Psoas muscle (tissue), 8 donors: Measurements from ENCODE around the gene ARMC6. TPM values are rescaled to one million over a fixed set of nuclear protein-coding genes. Genes with fewer than 3 reads are reported as not detected.

ENCODE experiments used
- ATAC-seq, 4 donors: fragments of 200-7000 bp; cut with Tn5 transposase; one replicate each; pipeline ENCODE4 v1.9.1; 2020; ENCODE audit warnings: moderate library complexity in 3 of 4, mild to moderate bottlenecking in 2 of 4
- DNase-seq, 2 donors: peaks; one replicate each; pipeline ENCODE4 v3.0.0-alpha.2; 2020
- H3K27ac ChIP-seq: fragments of 200-600 bp; one replicate; pipeline ENCODE4 v1.8.0; 2022
- H3K27me3 ChIP-seq, 3 donors: fragments of 200-600 bp in 1 of 3; one replicate each; pipeline versions ENCODE4 v1.6.1 to v1.8.0; 2013 to 2022; ENCODE audit warnings: low read length in 2 of 3, mild to moderate bottlenecking in 2 of 3, moderate library complexity in 1 of 3; ENCODE audit not compliant: insufficient read depth in 3 of 3
- H3K36me3 ChIP-seq, 2 donors: fragments of 200-600 bp in 1 of 2; one replicate each; pipeline versions ENCODE4 v1.6.1 to v1.8.0; 2013 to 2022; ENCODE audit warnings: low read depth in 1 of 2, mild to moderate bottlenecking in 1 of 2, moderate library complexity in 1 of 2; ENCODE audit not compliant: insufficient read depth in 1 of 2
- H3K4me1 ChIP-seq: fragments of 200-600 bp; one replicate; pipeline ENCODE4 v1.8.0; 2022
- H3K4me3 ChIP-seq: fragments of 200-600 bp; one replicate; pipeline ENCODE4 v1.8.0; 2022; ENCODE audit warnings: mild to moderate bottlenecking
- H3K9me3 ChIP-seq: fragments of 200-600 bp; one replicate; pipeline ENCODE4 v1.8.0; 2022
- WGBS, 3 donors: extraction: QIAGEN DNeasy Blood & Tissue Kit; methylation state at CpG; one replicate each; pipeline versions ENCODE4 v1.1.6 to v1.1.7; 2013; 5-methylcytosine and 5-hydroxymethylcytosine counted together
- intact Hi-C, 2 donors: fragments of 100-400 bp; cut with DNase I; formaldehyde crosslinking; loops; one replicate each; pipeline versions ENCODE4 v1.11.0 to v1.14.2; 2022
- polyA plus RNA-seq, 3 donors: library from polyadenylated mRNA; stranded (reverse); fragments of 200-250 nt; gene quantifications; one replicate each; pipeline ENCODE4 v1.2.3, GENCODE V29; 2013
- total RNA-seq, 4 donors: library from RNA; stranded (reverse); fragmentation: NEBNext Ultra II Directional in 2 of 4; extraction: Animal tissue kit (Norgen Biotek cat#: 25700) in 2 of 4; gene quantifications; one replicate each; pipeline versions ENCODE4 v1.2.1 to v1.2.4, GENCODE V29; 2021 to 2023
- TF ChIP-seq, protein P1 (sequence below): fragments of 200-600 bp; IDR thresholded peaks from one replicate; pipeline ENCODE4 v1.8.0; 2022; ENCODE audit warnings: antibody characterized with exemption
- donor health status: healthy with polysubstance abuse.
- donor health status: DM: no; HTN: no; CAD: no; lungs with moderate emphysema.
- donor health status: Bipolar disorder and iron deficiency.
- donor health status: healthy.
- donor health status: DM: yes; HTN: yes; CAD: no.
- donor health status: DM: no; HTN: no; CAD: no.
- donor health status: DM: no; HTN: no; CAD: no.
- donor health status: DM: yes; HTN: yes; CAD: no.

Gene ARMC6
- total and polyA plus RNA-seq, 7 donors = 13.7 to 74.1 (median 22.6) TPM

GRCh38 chr19:18989316-18989715 lies 44.1 kb upstream of the ARMC6 start:
- ATAC-seq = no peak
- no peak overlapping the region for H3K27ac ChIP-seq
- no peaks in the 10 kb centered on the region for H3K9me3 ChIP-seq
- TF ChIP-seq, protein P1, sequence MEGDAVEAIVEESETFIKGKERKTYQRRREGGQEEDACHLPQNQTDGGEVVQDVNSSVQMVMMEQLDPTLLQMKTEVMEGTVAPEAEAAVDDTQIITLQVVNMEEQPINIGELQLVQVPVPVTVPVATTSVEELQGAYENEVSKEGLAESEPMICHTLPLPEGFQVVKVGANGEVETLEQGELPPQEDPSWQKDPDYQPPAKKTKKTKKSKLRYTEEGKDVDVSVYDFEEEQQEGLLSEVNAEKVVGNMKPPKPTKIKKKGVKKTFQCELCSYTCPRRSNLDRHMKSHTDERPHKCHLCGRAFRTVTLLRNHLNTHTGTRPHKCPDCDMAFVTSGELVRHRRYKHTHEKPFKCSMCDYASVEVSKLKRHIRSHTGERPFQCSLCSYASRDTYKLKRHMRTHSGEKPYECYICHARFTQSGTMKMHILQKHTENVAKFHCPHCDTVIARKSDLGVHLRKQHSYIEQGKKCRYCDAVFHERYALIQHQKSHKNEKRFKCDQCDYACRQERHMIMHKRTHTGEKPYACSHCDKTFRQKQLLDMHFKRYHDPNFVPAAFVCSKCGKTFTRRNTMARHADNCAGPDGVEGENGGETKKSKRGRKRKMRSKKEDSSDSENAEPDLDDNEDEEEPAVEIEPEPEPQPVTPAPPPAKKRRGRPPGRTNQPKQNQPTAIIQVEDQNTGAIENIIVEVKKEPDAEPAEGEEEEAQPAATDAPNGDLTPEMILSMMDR = no peak
- WGBS, 3 donors = 72 to 76% (median 75%) methylated on average over 10 of the region's 10 CpGs
- intact Hi-C loops = loop anchor here in 1 of 2 donors (5.0 kb wide), 2 partner anchors 47 to 97 kb away; partner anchors contain the start of gene HOMER3
- H3K4me3 ChIP-seq = no peak overlapping the region
- peaks cover 2 to 39% of the 10 kb centered on the region in 2 donors for H3K36me3 ChIP-seq
- peaks cover 0 to 6% (median 0%) of the 10 kb centered on the region in 3 donors for H3K27me3 ChIP-seq
- DNase-seq = no peak
- no peaks in the 10 kb centered on the region for H3K4me1 ChIP-seq

- Histone ChIP-seq H3K36me3 (peaks cover 4 to 48% of the 10 kb centered on the region in 2 donors), H3K9me3 (no peaks in the 10 kb centered on the region), H3K4me1 (no peaks in the 10 kb centered on the region), H3K4me3 (no peak overlapping the region), H3K27ac (no peak overlapping the region), H3K27me3 (peaks cover 0 to 3% (median 0%) of the 10 kb centered on the region in 3 donors)
- ATAC-seq (peak in 1 of 4 donors; percentile 13), DNase-seq (no peak)
- TF ChIP-seq, protein P1 = no peak
- intact Hi-C loops = no loop called here
- 81 to 90% (median 84%) methylated on average over 5 of the region's 5 CpGs for WGBS, 3 donors
These were observed 43.2 kb upstream of the ARMC6 start for GRCh38 chr19:18990128-18990708.

DNA sequence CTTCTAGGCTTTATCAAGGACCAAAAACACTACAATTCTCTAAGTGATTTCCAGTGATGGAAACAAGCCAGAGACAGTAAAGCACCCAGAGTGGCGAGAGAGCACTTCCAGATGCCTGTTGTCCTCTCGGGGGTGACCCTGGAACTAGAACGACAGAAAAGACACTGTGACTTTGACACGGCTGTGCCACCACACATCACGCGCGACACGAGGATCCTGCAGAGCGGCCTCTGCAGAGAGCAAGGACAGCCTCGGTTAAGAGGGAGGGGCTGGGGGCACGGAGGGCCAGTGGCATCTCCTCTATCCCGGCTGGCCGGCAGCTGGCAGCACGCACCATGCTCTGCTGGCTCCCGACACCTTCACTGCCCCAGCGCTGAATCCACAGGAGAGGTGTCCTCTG lies 42.4 kb upstream of the ARMC6 start:
- H3K27me3 ChIP-seq = no peaks in the 10 kb centered on the region
- DNase-seq (no peak), ATAC-seq (no peak)
- H3K4me3 ChIP-seq = no peak overlapping the region
- intact Hi-C loops = no loop called here
- no peaks in the 10 kb centered on the region for H3K9me3 ChIP-seq
- 75 to 81% (median 78%) methylated on average over 16 of the region's 16 CpGs for WGBS, 3 donors
- H3K27ac ChIP-seq = no peak overlapping the region
- TF ChIP-seq, protein P1 = no peak
- no peaks in the 10 kb centered on the region for H3K4me1 ChIP-seq
- H3K36me3 ChIP-seq = peaks cover 4 to 56% of the 10 kb centered on the region in 2 donors

- ATAC-seq (no peak), DNase-seq (no peak)
- TF ChIP-seq, protein P1 = no peak
- no peak overlapping the region for H3K4me3 ChIP-seq
- no peaks in the 10 kb centered on the region for H3K9me3 ChIP-seq
- no peak overlapping the region for H3K27ac ChIP-seq
- no peaks in the 10 kb centered on the region for H3K27me3 ChIP-seq
- peaks cover 4 to 61% of the 10 kb centered on the region in 2 donors for H3K36me3 ChIP-seq
- no peaks in the 10 kb centered on the region for H3K4me1 ChIP-seq
- 92 to 96% (median 94%) methylated on average over 14 of the region's 14 CpGs for WGBS, 3 donors
- intact Hi-C loops = no loop called here
These were observed 41.9 kb upstream of the ARMC6 start for GRCh38 chr19:18991468-18991867.

- Histone ChIP-seq H3K27me3 (no peaks in the 10 kb centered on the region), H3K4me1 (no peaks in the 10 kb centered on the region), H3K27ac (no peak overlapping the region), H3K9me3 (no peaks in the 10 kb centered on the region), H3K4me3 (no peak overlapping the region), H3K36me3 (peaks cover 4 to 71% of the 10 kb centered on the region in 2 donors)
- intact Hi-C loops = no loop called here
- TF ChIP-seq, protein P1 = no peak
- no peak for ATAC-seq
- WGBS, 3 donors = 88 to 91% (median 90%) methylated on average over 8 of the region's 8 CpGs
- no peak for DNase-seq
These were observed 40.7 kb upstream of the ARMC6 start for GRCh38 chr19:18992696-18993095.
